ENCODE data around the gene ADGRA3. TPM values are rescaled to one million over a fixed set of nuclear protein-coding genes. Genes with fewer than 3 reads are reported as not detected.

ADGRA3 gene
- total and polyA plus RNA-seq, 2 of the 13 experiments (the other 11 are each of a cell fraction or from before 2014, with no cell fraction given), result 32.2 to 40.8 TPM

DNA sequence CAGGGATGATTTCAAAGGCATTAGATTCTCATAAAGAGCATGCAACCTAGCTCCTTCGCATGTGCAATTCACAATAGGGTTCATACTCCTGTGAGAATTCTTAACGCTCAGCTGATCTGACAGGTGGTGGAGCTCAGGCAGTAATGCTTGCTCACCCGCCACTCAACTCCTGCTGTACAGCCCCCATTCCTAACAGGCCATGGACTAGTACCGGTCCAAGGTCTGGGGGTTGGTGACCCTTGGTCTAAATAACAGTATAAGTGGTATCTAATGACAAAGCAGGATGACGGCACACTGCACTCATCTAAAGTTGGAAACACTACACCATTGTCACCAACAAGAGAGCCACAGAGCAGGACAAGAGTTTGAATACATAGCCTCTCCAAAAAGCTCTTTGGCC is 28.5 kb downstream of the ADGRA3 start (continued):
- peak; percentile 42; the same call in 1 of the 2 replicates for TF ChIP-seq SOX5 (CRISPR knock-in tag; IDR thresholded peaks at IDR 0.05; ENCODE audit: borderline replicate concordance)
- no peak for TF ChIP-seq ISX (CRISPR knock-in tag; conservative IDR thresholded peaks at IDR 0.05)
- TF ChIP-seq RXRB (CRISPR knock-in tag; IDR thresholded peaks at IDR 0.05; ENCODE audit: borderline replicate concordance), result peak; percentile 48; the same call in 1 of the 2 replicates
- TF ChIP-seq TAF1 (CRISPR knock-in tag; IDR thresholded peaks at IDR 0.05), result no peak
- TF ChIP-seq HOXA9 (CRISPR knock-in tag; IDR thresholded peaks at IDR 0.05; ENCODE audit: borderline replicate concordance), result no peak
- peak; percentile 21 for TF ChIP-seq TEAD3 (CRISPR knock-in tag; optimal IDR thresholded peaks at IDR 0.05; ENCODE audit: borderline replicate concordance)
- TF ChIP-seq CREM (IDR thresholded peaks at IDR 0.05), result no peak
- TF ChIP-seq CREM (CRISPR knock-in tag; IDR thresholded peaks at IDR 0.05), result no peak
- TF ChIP-seq HOXA3 (CRISPR knock-in tag; IDR thresholded peaks at IDR 0.05), result peak; percentile 53; the same call in 1 of the 2 replicates
- TF ChIP-seq HDAC2 (CRISPR knock-in tag; IDR thresholded peaks at IDR 0.05), result 0 out of 2 replicates have a peak, but pooled peaks have one; percentile 29
- TF ChIP-seq ZNF678 (CRISPR knock-in tag; IDR thresholded peaks at IDR 0.05), result no peak
- TF ChIP-seq ZNF598 (CRISPR knock-in tag; IDR thresholded peaks at IDR 0.05; ENCODE audit: borderline replicate concordance), result no peak
- no peak for TF ChIP-seq ZNF589 (CRISPR knock-in tag; conservative IDR thresholded peaks at IDR 0.05)
- TF ChIP-seq ZMYM4 (CRISPR knock-in tag; IDR thresholded peaks at IDR 0.05), result peak; percentile 37; the same call in 1 of the 2 replicates
- TF ChIP-seq ZKSCAN5 (CRISPR knock-in tag; IDR thresholded peaks at IDR 0.05), result peak; percentile 59; the same call in 1 of the 2 replicates
- TF ChIP-seq, protein P1, sequence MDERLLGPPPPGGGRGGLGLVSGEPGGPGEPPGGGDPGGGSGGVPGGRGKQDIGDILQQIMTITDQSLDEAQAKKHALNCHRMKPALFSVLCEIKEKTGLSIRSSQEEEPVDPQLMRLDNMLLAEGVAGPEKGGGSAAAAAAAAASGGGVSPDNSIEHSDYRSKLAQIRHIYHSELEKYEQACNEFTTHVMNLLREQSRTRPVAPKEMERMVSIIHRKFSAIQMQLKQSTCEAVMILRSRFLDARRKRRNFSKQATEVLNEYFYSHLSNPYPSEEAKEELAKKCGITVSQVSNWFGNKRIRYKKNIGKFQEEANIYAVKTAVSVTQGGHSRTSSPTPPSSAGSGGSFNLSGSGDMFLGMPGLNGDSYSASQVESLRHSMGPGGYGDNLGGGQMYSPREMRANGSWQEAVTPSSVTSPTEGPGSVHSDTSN (CRISPR knock-in tag; IDR thresholded peaks at IDR 0.05), result peak; percentile 32; the same call in 1 of the 2 replicates
- TF ChIP-seq, protein P2, sequence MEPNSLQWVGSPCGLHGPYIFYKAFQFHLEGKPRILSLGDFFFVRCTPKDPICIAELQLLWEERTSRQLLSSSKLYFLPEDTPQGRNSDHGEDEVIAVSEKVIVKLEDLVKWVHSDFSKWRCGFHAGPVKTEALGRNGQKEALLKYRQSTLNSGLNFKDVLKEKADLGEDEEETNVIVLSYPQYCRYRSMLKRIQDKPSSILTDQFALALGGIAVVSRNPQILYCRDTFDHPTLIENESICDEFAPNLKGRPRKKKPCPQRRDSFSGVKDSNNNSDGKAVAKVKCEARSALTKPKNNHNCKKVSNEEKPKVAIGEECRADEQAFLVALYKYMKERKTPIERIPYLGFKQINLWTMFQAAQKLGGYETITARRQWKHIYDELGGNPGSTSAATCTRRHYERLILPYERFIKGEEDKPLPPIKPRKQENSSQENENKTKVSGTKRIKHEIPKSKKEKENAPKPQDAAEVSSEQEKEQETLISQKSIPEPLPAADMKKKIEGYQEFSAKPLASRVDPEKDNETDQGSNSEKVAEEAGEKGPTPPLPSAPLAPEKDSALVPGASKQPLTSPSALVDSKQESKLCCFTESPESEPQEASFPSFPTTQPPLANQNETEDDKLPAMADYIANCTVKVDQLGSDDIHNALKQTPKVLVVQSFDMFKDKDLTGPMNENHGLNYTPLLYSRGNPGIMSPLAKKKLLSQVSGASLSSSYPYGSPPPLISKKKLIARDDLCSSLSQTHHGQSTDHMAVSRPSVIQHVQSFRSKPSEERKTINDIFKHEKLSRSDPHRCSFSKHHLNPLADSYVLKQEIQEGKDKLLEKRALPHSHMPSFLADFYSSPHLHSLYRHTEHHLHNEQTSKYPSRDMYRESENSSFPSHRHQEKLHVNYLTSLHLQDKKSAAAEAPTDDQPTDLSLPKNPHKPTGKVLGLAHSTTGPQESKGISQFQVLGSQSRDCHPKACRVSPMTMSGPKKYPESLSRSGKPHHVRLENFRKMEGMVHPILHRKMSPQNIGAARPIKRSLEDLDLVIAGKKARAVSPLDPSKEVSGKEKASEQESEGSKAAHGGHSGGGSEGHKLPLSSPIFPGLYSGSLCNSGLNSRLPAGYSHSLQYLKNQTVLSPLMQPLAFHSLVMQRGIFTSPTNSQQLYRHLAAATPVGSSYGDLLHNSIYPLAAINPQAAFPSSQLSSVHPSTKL (CRISPR knock-in tag; IDR thresholded peaks at IDR 0.05), result 0 out of 2 replicates have a peak, but pooled peaks have one; percentile 20
- TF ChIP-seq FOSL2 (CRISPR knock-in tag; IDR thresholded peaks at IDR 0.05), result 0 out of 2 replicates have a peak, but pooled peaks have one; percentile 4
- TF ChIP-seq, protein P3, sequence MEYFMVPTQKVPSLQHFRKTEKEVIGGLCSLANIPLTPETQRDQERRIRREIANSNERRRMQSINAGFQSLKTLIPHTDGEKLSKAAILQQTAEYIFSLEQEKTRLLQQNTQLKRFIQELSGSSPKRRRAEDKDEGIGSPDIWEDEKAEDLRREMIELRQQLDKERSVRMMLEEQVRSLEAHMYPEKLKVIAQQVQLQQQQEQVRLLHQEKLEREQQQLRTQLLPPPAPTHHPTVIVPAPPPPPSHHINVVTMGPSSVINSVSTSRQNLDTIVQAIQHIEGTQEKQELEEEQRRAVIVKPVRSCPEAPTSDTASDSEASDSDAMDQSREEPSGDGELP (IDR thresholded peaks at IDR 0.05; ENCODE audit: borderline replicate concordance, low read depth), result peak; percentile 57; the same call in 1 of the 2 replicates
- 0 out of 2 replicates have a peak, but pooled peaks have one; percentile 14 for TF ChIP-seq SAP130 (CRISPR knock-in tag; IDR thresholded peaks at IDR 0.05; ENCODE audit: low read depth)
- TF ChIP-seq PPARG (CRISPR knock-in tag; conservative IDR thresholded peaks at IDR 0.05), result peak; percentile 88
